ENCODE measurements around the gene NDC1.
A peak's percentile ranks its signal among the peaks of the same experiment; 100 is the strongest.
"Not testable (repeated sequence)": the region's sequence is repeated elsewhere in the genome, so short reads cannot be mapped to it uniquely, and the experiment has no call there.

Gene NDC1

DNA sequence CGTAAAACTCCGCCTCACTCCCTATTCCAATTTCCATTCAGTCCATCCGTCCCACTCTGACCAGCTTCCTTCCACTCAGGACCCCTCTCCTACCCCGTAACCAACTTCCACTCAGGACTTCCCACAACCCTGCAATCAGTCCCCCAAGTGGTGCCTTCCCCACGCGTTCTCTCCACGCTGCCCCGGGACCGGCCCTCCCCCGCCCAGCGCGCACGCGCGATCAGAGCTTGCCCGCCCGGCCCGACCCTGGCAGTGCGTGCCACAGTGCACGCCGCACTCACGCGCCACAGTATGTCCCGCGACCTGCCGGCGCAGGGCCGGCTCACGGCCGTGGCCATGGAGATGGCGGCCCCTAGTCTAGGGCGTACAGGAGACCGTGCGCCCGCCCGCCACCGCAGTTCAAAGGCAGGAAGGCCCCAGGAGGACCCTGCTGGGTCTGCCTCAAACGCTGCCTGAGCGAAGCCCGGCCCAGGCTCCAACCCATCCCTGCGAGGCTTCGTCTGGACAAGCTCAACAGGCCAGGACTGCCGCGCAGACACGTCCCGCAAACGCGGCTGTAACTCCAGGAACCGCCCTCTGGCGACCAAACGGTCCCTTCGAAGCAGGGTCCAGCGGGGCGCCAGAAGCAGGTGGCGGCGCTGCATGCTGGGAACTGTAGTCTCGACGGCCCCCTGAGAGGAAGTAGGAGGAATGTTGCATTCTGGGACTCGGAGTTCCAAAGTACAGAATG, at the start of gene NDC1:
Gene NDC1 (minus strand): TSS at position 373 of the 730 bp plus-strand sequence. CDS start 35 bp downstream, at position 338.
- TF ChIP-seq, protein P1, sequence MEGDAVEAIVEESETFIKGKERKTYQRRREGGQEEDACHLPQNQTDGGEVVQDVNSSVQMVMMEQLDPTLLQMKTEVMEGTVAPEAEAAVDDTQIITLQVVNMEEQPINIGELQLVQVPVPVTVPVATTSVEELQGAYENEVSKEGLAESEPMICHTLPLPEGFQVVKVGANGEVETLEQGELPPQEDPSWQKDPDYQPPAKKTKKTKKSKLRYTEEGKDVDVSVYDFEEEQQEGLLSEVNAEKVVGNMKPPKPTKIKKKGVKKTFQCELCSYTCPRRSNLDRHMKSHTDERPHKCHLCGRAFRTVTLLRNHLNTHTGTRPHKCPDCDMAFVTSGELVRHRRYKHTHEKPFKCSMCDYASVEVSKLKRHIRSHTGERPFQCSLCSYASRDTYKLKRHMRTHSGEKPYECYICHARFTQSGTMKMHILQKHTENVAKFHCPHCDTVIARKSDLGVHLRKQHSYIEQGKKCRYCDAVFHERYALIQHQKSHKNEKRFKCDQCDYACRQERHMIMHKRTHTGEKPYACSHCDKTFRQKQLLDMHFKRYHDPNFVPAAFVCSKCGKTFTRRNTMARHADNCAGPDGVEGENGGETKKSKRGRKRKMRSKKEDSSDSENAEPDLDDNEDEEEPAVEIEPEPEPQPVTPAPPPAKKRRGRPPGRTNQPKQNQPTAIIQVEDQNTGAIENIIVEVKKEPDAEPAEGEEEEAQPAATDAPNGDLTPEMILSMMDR (conservative IDR thresholded peaks at IDR 0.05) = no peak; the same call in 1 of the 2 replicates
- H3K27ac ChIP-seq = peak within 1 kb of the TSS; percentile 99

DNA sequence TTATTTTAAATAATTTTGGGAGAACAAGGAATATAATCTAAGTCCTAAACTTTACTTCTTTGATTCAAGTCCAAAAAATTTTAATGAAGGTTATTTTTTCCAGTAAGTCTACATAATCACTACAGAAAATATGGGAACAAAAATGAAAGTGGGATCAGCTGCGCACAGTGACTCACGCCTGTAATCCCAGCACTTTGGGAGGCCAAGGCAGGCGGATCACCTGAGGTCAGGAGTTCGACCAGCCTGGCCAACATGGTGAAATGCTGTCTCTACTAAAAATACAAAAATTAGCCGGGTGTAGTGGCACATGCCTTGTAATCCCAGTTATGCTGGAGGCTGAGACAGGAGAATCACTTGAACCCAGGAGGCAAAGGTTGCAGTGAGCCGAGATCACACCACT, 45.5 kb upstream of the NDC1 start:
- not testable (repeated sequence) for H3K27ac ChIP-seq

DNA sequence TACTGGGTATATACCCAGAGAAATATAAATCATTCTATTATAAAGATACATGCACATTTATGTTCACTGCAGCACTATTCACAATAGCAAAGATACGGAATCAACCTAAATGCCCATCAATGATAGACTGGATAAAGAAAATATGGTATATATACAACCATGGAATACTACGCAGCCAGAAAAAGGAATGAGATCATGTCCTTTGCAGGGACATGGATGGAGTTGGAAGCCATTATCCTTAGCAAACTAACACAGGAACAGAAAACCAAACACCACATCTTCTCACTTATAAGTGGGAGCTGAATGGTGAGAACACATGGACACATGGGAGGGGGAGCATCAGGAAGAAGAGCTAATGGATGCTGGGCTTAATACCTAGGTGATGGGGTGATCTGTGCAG, 43.8 kb upstream of the NDC1 start:
- H3K27ac ChIP-seq = not testable (repeated sequence)

- H3K27ac ChIP-seq = no peak overlapping the region
- TF ChIP-seq, protein P1 (conservative IDR thresholded peaks at IDR 0.05) = peak; percentile 81
Measured at GRCh38 chr1:53878492-53879105, 40.5 kb upstream of the NDC1 start.

- not testable (repeated sequence) for H3K27ac ChIP-seq
Measured at GRCh38 chr1:53875150-53875549, 37.1 kb upstream of the NDC1 start.

GRCh38 chr1:53871773-53872484, 33.8 kb upstream of the NDC1 start:
- no peak overlapping the region for H3K27ac ChIP-seq

DNA sequence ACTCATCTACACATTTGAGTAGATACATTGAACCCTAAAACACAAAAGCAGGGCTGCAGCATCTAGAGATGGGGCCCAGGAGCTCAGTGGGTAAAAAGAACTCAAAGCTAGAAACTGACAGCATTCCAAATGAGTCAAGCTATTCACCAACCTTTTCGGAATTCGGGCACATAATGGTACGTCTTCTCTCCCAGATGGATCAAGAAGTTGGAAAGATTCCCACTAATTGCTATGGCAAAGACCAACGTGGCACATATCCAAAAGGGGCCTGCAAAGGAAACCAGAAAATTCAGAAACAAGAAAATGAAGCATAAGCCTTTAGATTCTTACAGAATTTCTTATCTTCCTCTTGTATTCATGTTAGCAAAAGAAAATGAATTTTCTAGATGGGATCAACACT, 33.1 kb upstream of the NDC1 start:
- no peak overlapping the region for H3K27ac ChIP-seq
- TF ChIP-seq, protein P1 (conservative IDR thresholded peaks at IDR 0.05) = no peak

More at GRCh38 chr1:53871773-53872484, 33.8 kb upstream of the NDC1 start:
- TF ChIP-seq, protein P1 (conservative IDR thresholded peaks at IDR 0.05) = no peak

DNA sequence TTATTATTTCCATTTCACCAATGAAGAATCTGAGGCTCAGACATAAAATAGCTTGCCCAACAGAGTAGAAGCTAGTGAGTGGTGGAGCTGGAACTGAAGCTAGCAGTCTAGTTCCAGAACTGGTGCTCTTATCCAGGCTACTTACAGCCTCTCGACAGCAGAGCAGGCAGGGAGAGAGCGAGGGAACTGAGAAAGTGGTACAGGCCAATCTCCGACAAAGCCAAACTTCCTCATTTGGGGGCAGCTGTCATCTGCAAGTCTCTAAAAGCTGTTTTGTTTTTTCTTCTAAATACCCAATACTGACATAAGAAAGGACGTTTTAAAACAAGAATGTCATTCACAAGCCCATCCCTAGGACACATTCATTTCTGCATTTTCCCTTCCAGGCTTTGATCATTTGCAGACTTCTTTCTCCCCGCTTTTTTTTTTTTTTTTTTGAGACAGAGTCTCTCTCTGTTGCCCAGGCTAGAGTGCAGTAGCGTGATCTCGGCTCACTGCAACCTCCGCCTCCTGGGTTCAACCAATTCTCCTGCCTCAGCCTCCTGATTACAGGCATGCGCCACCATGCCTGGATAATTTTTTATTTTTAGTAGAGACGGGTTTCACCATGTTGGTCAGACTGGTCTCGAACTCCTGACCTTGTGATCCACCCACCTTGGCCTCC, 31.5 kb upstream of the NDC1 start:
- no peak overlapping the region for H3K27ac ChIP-seq
- TF ChIP-seq, protein P1 (conservative IDR thresholded peaks at IDR 0.05) = no peak
